ENCODE data around the gene MYCBP2.

DNA sequence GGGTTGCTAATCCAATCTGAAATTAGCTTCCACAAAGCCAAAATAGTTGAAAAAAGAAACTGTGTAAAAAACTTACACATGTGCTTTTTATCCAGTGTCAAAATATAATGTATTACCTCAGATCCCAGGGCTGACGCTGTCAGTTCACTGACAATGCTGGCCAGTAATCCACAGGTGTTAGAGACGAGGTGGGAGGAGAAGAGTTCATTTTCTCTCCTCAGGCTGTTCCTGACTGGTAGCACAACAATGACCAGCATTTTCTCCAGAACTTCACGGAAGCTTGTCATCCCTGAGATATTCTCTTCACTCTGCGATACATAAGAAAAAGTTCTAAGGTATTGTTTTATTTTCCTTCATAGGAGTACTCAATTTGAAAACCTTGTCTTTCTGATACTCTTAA lies 146.9 kb downstream of the MYCBP2 start:
- TF ChIP-seq, protein P1, sequence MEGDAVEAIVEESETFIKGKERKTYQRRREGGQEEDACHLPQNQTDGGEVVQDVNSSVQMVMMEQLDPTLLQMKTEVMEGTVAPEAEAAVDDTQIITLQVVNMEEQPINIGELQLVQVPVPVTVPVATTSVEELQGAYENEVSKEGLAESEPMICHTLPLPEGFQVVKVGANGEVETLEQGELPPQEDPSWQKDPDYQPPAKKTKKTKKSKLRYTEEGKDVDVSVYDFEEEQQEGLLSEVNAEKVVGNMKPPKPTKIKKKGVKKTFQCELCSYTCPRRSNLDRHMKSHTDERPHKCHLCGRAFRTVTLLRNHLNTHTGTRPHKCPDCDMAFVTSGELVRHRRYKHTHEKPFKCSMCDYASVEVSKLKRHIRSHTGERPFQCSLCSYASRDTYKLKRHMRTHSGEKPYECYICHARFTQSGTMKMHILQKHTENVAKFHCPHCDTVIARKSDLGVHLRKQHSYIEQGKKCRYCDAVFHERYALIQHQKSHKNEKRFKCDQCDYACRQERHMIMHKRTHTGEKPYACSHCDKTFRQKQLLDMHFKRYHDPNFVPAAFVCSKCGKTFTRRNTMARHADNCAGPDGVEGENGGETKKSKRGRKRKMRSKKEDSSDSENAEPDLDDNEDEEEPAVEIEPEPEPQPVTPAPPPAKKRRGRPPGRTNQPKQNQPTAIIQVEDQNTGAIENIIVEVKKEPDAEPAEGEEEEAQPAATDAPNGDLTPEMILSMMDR (IDR thresholded peaks at IDR 0.05 in 8 of 11, conservative IDR thresholded peaks at IDR 0.05 in 3 of 11) = no peak
- TF ChIP-seq POLR2A (IDR thresholded peaks at IDR 0.05) = no peak
